Osteocyte (in vitro differentiated cells): ENCODE data around the gene CDH13. TPM values are rescaled to one million over a fixed set of nuclear protein-coding genes. Genes with fewer than 3 reads are reported as not detected.
A peak's percentile ranks its signal among the peaks of the same experiment; 100 is the strongest.

ENCODE experiments used
- DNase-seq: peaks from one replicate; pipeline ENCODE4 v3.0.0; 2021; ENCODE audit warnings: mixed read lengths; ENCODE audit not compliant: unreplicated experiment; ENCODE audit errors: extremely low spot score
- H3K27ac Mint-ChIP-seq: one replicate; pipeline ENCODE4 v1.8.0; 2021; ENCODE audit warnings: mild to moderate bottlenecking, mixed read lengths; ENCODE audit not compliant: unreplicated experiment
- H3K27me3 Mint-ChIP-seq: one replicate; pipeline ENCODE4 v1.8.0; 2021; ENCODE audit warnings: mixed read lengths; ENCODE audit not compliant: unreplicated experiment
- H3K36me3 Mint-ChIP-seq: one replicate; pipeline ENCODE4 v1.8.0; 2021; ENCODE audit warnings: mixed read lengths; ENCODE audit not compliant: unreplicated experiment
- H3K4me1 Mint-ChIP-seq: one replicate; pipeline ENCODE4 v1.8.0; 2021; ENCODE audit warnings: mixed read lengths; ENCODE audit not compliant: unreplicated experiment
- H3K4me3 Mint-ChIP-seq: one replicate; pipeline ENCODE4 v1.8.0; 2021; ENCODE audit warnings: mild to moderate bottlenecking, moderate library complexity, mixed read lengths; ENCODE audit not compliant: unreplicated experiment
- H3K9me3 Mint-ChIP-seq: one replicate; pipeline ENCODE4 v1.8.0; 2021; ENCODE audit warnings: mixed read lengths; ENCODE audit not compliant: unreplicated experiment
- total RNA-seq: library from RNA; stranded (reverse); gene quantifications from 2 replicates; pipeline ENCODE4 v1.2.1, GENCODE V29; 2021
- TF ChIP-seq, protein P1 (sequence below): fragments of 200-600 bp; sonication (generic); IDR thresholded peaks from 2 replicates; pipeline ENCODE4 v1.5.0; 2021; ENCODE audit warnings: antibody characterized with exemption, mild to moderate bottlenecking, moderate library complexity

The CDH13 gene
- total RNA-seq, 1 donor from 2014 or later = 27.0 TPM

DNA sequence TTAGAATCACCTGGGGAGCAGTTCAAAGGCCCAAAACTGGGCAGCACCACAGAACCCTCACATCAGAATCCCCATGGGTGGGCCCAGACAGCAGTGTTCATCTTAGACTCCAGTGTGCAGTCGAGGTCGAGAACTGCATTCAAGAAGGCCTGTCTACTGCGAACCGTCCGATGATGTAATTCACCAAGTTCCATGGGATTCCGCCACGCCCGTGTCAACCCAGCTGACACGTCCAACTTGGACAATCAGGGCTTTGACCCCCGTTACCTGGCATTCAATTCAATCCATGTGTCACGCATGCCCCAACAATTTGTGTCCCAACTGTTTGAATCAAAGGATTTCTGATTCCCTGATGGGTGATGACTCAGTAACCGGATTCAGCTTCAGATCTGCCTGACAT is 1190.3 kb downstream of the CDH13 start:
- peaks cover 10% of the 10 kb centered on the region for H3K36me3 Mint-ChIP-seq
- no peak overlapping the region for H3K27ac Mint-ChIP-seq
- H3K4me3 Mint-ChIP-seq = no peak overlapping the region
- TF ChIP-seq, protein P1, sequence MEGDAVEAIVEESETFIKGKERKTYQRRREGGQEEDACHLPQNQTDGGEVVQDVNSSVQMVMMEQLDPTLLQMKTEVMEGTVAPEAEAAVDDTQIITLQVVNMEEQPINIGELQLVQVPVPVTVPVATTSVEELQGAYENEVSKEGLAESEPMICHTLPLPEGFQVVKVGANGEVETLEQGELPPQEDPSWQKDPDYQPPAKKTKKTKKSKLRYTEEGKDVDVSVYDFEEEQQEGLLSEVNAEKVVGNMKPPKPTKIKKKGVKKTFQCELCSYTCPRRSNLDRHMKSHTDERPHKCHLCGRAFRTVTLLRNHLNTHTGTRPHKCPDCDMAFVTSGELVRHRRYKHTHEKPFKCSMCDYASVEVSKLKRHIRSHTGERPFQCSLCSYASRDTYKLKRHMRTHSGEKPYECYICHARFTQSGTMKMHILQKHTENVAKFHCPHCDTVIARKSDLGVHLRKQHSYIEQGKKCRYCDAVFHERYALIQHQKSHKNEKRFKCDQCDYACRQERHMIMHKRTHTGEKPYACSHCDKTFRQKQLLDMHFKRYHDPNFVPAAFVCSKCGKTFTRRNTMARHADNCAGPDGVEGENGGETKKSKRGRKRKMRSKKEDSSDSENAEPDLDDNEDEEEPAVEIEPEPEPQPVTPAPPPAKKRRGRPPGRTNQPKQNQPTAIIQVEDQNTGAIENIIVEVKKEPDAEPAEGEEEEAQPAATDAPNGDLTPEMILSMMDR = no peak
- DNase-seq = peak; percentile 76
- H3K27me3 Mint-ChIP-seq = peaks cover 10% of the 10 kb centered on the region
- no peaks in the 10 kb centered on the region for H3K9me3 Mint-ChIP-seq
- H3K4me1 Mint-ChIP-seq = peaks cover 18% of the 10 kb centered on the region

- TF ChIP-seq, protein P1 = no peak
- no peaks in the 10 kb centered on the region for H3K36me3 Mint-ChIP-seq
- H3K4me3 Mint-ChIP-seq = no peak overlapping the region
- H3K9me3 Mint-ChIP-seq = no peaks in the 10 kb centered on the region
- H3K4me1 Mint-ChIP-seq = peaks cover 16% of the 10 kb centered on the region
- DNase-seq = no peak
- peaks cover 10% of the 10 kb centered on the region for H3K27me3 Mint-ChIP-seq
- H3K27ac Mint-ChIP-seq = no peak overlapping the region
Observed at GRCh38 chr16:83818276-83818675, 1191.5 kb downstream of the CDH13 start.

- H3K27me3 Mint-ChIP-seq = peaks cover 10% of the 10 kb centered on the region
- DNase-seq = no peak
- H3K36me3 Mint-ChIP-seq = no peaks in the 10 kb centered on the region
- H3K27ac Mint-ChIP-seq = no peak overlapping the region
- TF ChIP-seq, protein P1 = no peak
- H3K4me3 Mint-ChIP-seq = no peak overlapping the region
- no peaks in the 10 kb centered on the region for H3K9me3 Mint-ChIP-seq
- H3K4me1 Mint-ChIP-seq = peaks cover 6% of the 10 kb centered on the region
Observed at GRCh38 chr16:83819361-83819760, 1192.6 kb downstream of the CDH13 start.

- TF ChIP-seq, protein P1 = peak; percentile 96
- no peak overlapping the region for H3K27ac Mint-ChIP-seq
- H3K9me3 Mint-ChIP-seq = no peaks in the 10 kb centered on the region
- H3K4me1 Mint-ChIP-seq = peaks cover 4% of the 10 kb centered on the region
- H3K4me3 Mint-ChIP-seq = no peak overlapping the region
- DNase-seq = peak; percentile 91
- no peaks in the 10 kb centered on the region for H3K36me3 Mint-ChIP-seq
- H3K27me3 Mint-ChIP-seq = no peaks in the 10 kb centered on the region
Observed at GRCh38 chr16:83826146-83826913, 1199.6 kb downstream of the CDH13 start.

DNA sequence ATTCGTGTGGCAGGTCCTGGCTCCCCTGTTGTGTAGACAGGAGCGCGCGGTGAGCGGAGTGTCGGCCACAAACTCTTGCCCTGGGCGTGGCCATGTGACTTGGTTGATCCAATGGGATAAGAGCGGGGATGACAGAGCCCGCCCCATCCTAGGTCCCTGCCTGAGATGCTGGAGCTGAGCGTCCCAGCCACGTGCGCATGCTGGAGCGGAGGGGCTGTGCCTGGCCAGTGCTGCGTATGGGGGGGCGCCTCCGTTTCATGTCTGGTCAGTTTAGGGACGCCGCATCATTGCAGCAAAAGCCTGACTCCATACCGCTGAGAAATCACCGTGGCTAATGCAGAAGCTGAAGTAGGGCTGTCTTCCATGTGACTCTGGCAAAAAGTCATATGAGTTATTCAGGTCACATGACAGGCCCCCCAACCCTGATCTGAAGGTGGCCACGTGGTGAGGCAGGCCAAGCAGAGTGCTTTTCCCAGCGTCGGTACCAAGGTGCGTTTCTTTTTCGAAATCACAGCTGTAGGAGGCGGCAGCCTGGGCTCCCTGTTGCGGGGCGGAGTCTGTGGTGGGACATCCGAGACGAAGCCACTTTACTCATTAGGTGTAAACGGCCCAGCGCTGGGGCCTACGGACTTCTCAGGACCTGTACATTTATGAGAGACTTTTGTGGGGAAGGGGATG is 1203.5 kb downstream of the CDH13 start:
- H3K4me1 Mint-ChIP-seq = peaks cover 12% of the 10 kb centered on the region
- TF ChIP-seq, protein P1 = no peak
- H3K9me3 Mint-ChIP-seq = no peaks in the 10 kb centered on the region
- peaks cover 2% of the 10 kb centered on the region for H3K27me3 Mint-ChIP-seq
- H3K4me3 Mint-ChIP-seq = no peak overlapping the region
- no peak for DNase-seq
- no peaks in the 10 kb centered on the region for H3K36me3 Mint-ChIP-seq
- no peak overlapping the region for H3K27ac Mint-ChIP-seq
